Measurements from ENCODE around the gene IFI27L1.

IFI27L1 gene

GRCh38 chr14:94124582-94125377 is 43.7 kb downstream of the IFI27L1 start:
- Histone ChIP-seq H3K9me3 (ENCODE audit: control extremely low read depth in 1 of 5, control insufficient read depth in 4 of 5, insufficient read depth in 2 of 5, low read depth in 1 of 5, low read length in 4 of 5) (peaks cover 3 to 13% (median 4%) of the 10 kb centered on the region in 5 experiments), H3K4me1 (ENCODE audit: control extremely low read depth in 1 of 4, control insufficient read depth in 4 of 4, insufficient read depth in 4 of 4, low read length in 3 of 4) (peaks cover 0 to 9% (median 9%) of the 10 kb centered on the region in 4 experiments), H3K27ac (ENCODE audit: insufficient read depth in 1 of 2, low read depth in 1 of 2, low read length in 2 of 2, poor library complexity in 1 of 2, severe bottlenecking in 2 of 2) (no peak overlapping the region), H3K4me3 (ENCODE audit: control insufficient read depth in 1 of 7, extremely low read depth in 1 of 7, insufficient read depth in 4 of 7, low read depth in 2 of 7, low read length in 6 of 7) (no peak overlapping the region), H3K27me3 (replicated peaks in 2 of 5; ENCODE audit: control insufficient read depth in 4 of 5, insufficient read depth in 5 of 5, low read length in 4 of 5) (peaks cover 0 to 5% (median 0%) of the 10 kb centered on the region in 5 experiments), H3K36me3 (ENCODE audit: control insufficient read depth in 4 of 4, insufficient read depth in 4 of 4, low read length in 3 of 4) (peaks cover 0 to 2% (median 0%) of the 10 kb centered on the region in 4 experiments)
- CTCF ChIA-PET = interaction anchor here (1.4 to 2.7 kb wide), 2 partner anchors 9 to 12 kb away, joined by 6 to 10 read pairs; no protein-coding TSS in a partner anchor
- 100% methylated on average over 5 of the region's 9 CpGs for WGBS (ENCODE audit: insufficient coverage)
- no peak for DNase-seq
- POLR2A ChIA-PET = no interaction called here

GRCh38 chr14:94125659-94126418 is 44.7 kb downstream of the IFI27L1 start:
- ChIA-PET CTCF (interaction anchor here (1.4 to 2.7 kb wide), 2 partner anchors 10 to 11 kb away, joined by 6 to 10 read pairs; no protein-coding TSS in a partner anchor), POLR2A (no interaction called here)
- 92% methylated on average over 4 of the region's 6 CpGs for WGBS (ENCODE audit: insufficient coverage)
- DNase-seq = no peak
- H3K4me1 ChIP-seq (ENCODE audit: control extremely low read depth in 1 of 4, control insufficient read depth in 4 of 4, insufficient read depth in 4 of 4, low read length in 3 of 4) = peaks cover 0 to 16% (median 14%) of the 10 kb centered on the region in 4 experiments
- H3K36me3 ChIP-seq (ENCODE audit: control insufficient read depth in 4 of 4, insufficient read depth in 4 of 4, low read length in 3 of 4) = peaks cover 0 to 2% (median 0%) of the 10 kb centered on the region in 4 experiments
- no peak overlapping the region for H3K4me3 ChIP-seq (ENCODE audit: control insufficient read depth in 1 of 7, extremely low read depth in 1 of 7, insufficient read depth in 4 of 7, low read depth in 2 of 7, low read length in 6 of 7)
- peaks cover 0 to 3% (median 2%) of the 10 kb centered on the region in 5 experiments for H3K9me3 ChIP-seq (ENCODE audit: control extremely low read depth in 1 of 5, control insufficient read depth in 4 of 5, insufficient read depth in 2 of 5, low read depth in 1 of 5, low read length in 4 of 5)
- H3K27me3 ChIP-seq (replicated peaks in 2 of 5; ENCODE audit: control insufficient read depth in 4 of 5, insufficient read depth in 5 of 5, low read length in 4 of 5) = peaks cover 0 to 3% (median 0%) of the 10 kb centered on the region in 5 experiments
- no peak overlapping the region for H3K27ac ChIP-seq (ENCODE audit: insufficient read depth in 1 of 2, low read depth in 1 of 2, low read length in 2 of 2, poor library complexity in 1 of 2, severe bottlenecking in 2 of 2)

GRCh38 chr14:94126419-94126677 is 45.2 kb downstream of the IFI27L1 start:
- ChIA-PET CTCF (no interaction called here), POLR2A (no interaction called here)
- WGBS (ENCODE audit: insufficient coverage) = 89% methylated on average over 1 of the region's 1 CpG
- peaks cover 0 to 2% (median 0%) of the 10 kb centered on the region in 4 experiments for H3K36me3 ChIP-seq (ENCODE audit: control insufficient read depth in 4 of 4, insufficient read depth in 4 of 4, low read length in 3 of 4)
- H3K27me3 ChIP-seq (replicated peaks in 2 of 5; ENCODE audit: control insufficient read depth in 4 of 5, insufficient read depth in 5 of 5, low read length in 4 of 5) = peaks cover 0 to 6% (median 0%) of the 10 kb centered on the region in 5 experiments
- H3K27ac ChIP-seq (ENCODE audit: insufficient read depth in 1 of 2, low read depth in 1 of 2, low read length in 2 of 2, poor library complexity in 1 of 2, severe bottlenecking in 2 of 2) = no peak overlapping the region
- no peak overlapping the region for H3K4me3 ChIP-seq (ENCODE audit: control insufficient read depth in 1 of 7, extremely low read depth in 1 of 7, insufficient read depth in 4 of 7, low read depth in 2 of 7, low read length in 6 of 7)
- H3K4me1 ChIP-seq (ENCODE audit: control extremely low read depth in 1 of 4, control insufficient read depth in 4 of 4, insufficient read depth in 4 of 4, low read length in 3 of 4) = peaks cover 0 to 16% (median 14%) of the 10 kb centered on the region in 4 experiments
- peaks cover 0 to 3% (median 0%) of the 10 kb centered on the region in 5 experiments for H3K9me3 ChIP-seq (ENCODE audit: control extremely low read depth in 1 of 5, control insufficient read depth in 4 of 5, insufficient read depth in 2 of 5, low read depth in 1 of 5, low read length in 4 of 5)
- no peak for DNase-seq

GRCh38 chr14:94126800-94127199 is 45.7 kb downstream of the IFI27L1 start:
- POLR2A ChIA-PET = no interaction called here
- peaks cover 0 to 16% (median 14%) of the 10 kb centered on the region in 4 experiments for H3K4me1 ChIP-seq (ENCODE audit: control extremely low read depth in 1 of 4, control insufficient read depth in 4 of 4, insufficient read depth in 4 of 4, low read length in 3 of 4)
- peaks cover 0 to 3% (median 0%) of the 10 kb centered on the region in 5 experiments for H3K9me3 ChIP-seq (ENCODE audit: control extremely low read depth in 1 of 5, control insufficient read depth in 4 of 5, insufficient read depth in 2 of 5, low read depth in 1 of 5, low read length in 4 of 5)
- no peak overlapping the region for H3K27ac ChIP-seq (ENCODE audit: insufficient read depth in 1 of 2, low read depth in 1 of 2, low read length in 2 of 2, poor library complexity in 1 of 2, severe bottlenecking in 2 of 2)
- CTCF ChIA-PET = interaction anchor here (2.8 kb wide), 1 partner anchor 11 kb away, joined by 16 read pairs; no protein-coding TSS in a partner anchor
- no peak overlapping the region for H3K4me3 ChIP-seq (ENCODE audit: control insufficient read depth in 1 of 7, extremely low read depth in 1 of 7, insufficient read depth in 4 of 7, low read depth in 2 of 7, low read length in 6 of 7)
- DNase-seq = no peak
- WGBS (ENCODE audit: insufficient coverage) = 100% methylated on average over 5 of the region's 5 CpGs
- peaks cover 0 to 6% (median 0%) of the 10 kb centered on the region in 5 experiments for H3K27me3 ChIP-seq (replicated peaks in 2 of 5; ENCODE audit: control insufficient read depth in 4 of 5, insufficient read depth in 5 of 5, low read length in 4 of 5)
- peaks cover 0 to 2% (median 0%) of the 10 kb centered on the region in 4 experiments for H3K36me3 ChIP-seq (ENCODE audit: control insufficient read depth in 4 of 4, insufficient read depth in 4 of 4, low read length in 3 of 4)

- CTCF ChIA-PET = interaction anchor here (0.8 to 2.8 kb wide), 4 partner anchors 9 to 358 kb away, joined by 3 to 16 read pairs (median 4); no protein-coding TSS in a partner anchor
- 99% methylated on average over 6 of the region's 6 CpGs for WGBS (ENCODE audit: insufficient coverage)
- peaks cover 0 to 16% (median 14%) of the 10 kb centered on the region in 4 experiments for H3K4me1 ChIP-seq (ENCODE audit: control extremely low read depth in 1 of 4, control insufficient read depth in 4 of 4, insufficient read depth in 4 of 4, low read length in 3 of 4)
Observed at GRCh38 chr14:94127330-94127729, 46.2 kb downstream of the IFI27L1 start.

GRCh38 chr14:94128216-94128839 is 47.2 kb downstream of the IFI27L1 start:
- H3K27me3 ChIP-seq (replicated peaks in 2 of 5; ENCODE audit: control insufficient read depth in 4 of 5, insufficient read depth in 5 of 5, low read length in 4 of 5) = peaks cover 0 to 6% (median 0%) of the 10 kb centered on the region in 5 experiments
- 98% methylated on average over 14 of the region's 14 CpGs for WGBS (ENCODE audit: insufficient coverage)
- ChIA-PET CTCF (interaction anchor here (0.8 to 2.8 kb wide), 9 partner anchors 10 to 358 kb away, joined by 3 to 16 read pairs (median 4); no protein-coding TSS in a partner anchor), POLR2A (no interaction called here)
- peak overlapping the region in 1 of 7 experiments; percentile 82 for H3K4me3 ChIP-seq (ENCODE audit: control insufficient read depth in 1 of 7, extremely low read depth in 1 of 7, insufficient read depth in 4 of 7, low read depth in 2 of 7, low read length in 6 of 7)
- H3K36me3 ChIP-seq (ENCODE audit: control insufficient read depth in 4 of 4, insufficient read depth in 4 of 4, low read length in 3 of 4) = peaks cover 0 to 2% (median 0%) of the 10 kb centered on the region in 4 experiments
- DNase-seq = no peak
- no peak overlapping the region for H3K27ac ChIP-seq (ENCODE audit: insufficient read depth in 1 of 2, low read depth in 1 of 2, low read length in 2 of 2, poor library complexity in 1 of 2, severe bottlenecking in 2 of 2)
- no peaks in the 10 kb centered on the region for H3K9me3 ChIP-seq (ENCODE audit: control extremely low read depth in 1 of 5, control insufficient read depth in 4 of 5, insufficient read depth in 2 of 5, low read depth in 1 of 5, low read length in 4 of 5)
- H3K4me1 ChIP-seq (ENCODE audit: control extremely low read depth in 1 of 4, control insufficient read depth in 4 of 4, insufficient read depth in 4 of 4, low read length in 3 of 4) = peaks cover 0 to 16% (median 14%) of the 10 kb centered on the region in 4 experiments

More at GRCh38 chr14:94127330-94127729, 46.2 kb downstream of the IFI27L1 start:
- no peaks in the 10 kb centered on the region for H3K9me3 ChIP-seq (ENCODE audit: control extremely low read depth in 1 of 5, control insufficient read depth in 4 of 5, insufficient read depth in 2 of 5, low read depth in 1 of 5, low read length in 4 of 5)
- peaks cover 0 to 2% (median 0%) of the 10 kb centered on the region in 4 experiments for H3K36me3 ChIP-seq (ENCODE audit: control insufficient read depth in 4 of 4, insufficient read depth in 4 of 4, low read length in 3 of 4)
- DNase-seq = no peak
- POLR2A ChIA-PET = no interaction called here
- H3K27ac ChIP-seq (ENCODE audit: insufficient read depth in 1 of 2, low read depth in 1 of 2, low read length in 2 of 2, poor library complexity in 1 of 2, severe bottlenecking in 2 of 2) = no peak overlapping the region
- H3K4me3 ChIP-seq (ENCODE audit: control insufficient read depth in 1 of 7, extremely low read depth in 1 of 7, insufficient read depth in 4 of 7, low read depth in 2 of 7, low read length in 6 of 7) = no peak overlapping the region
- peaks cover 0 to 6% (median 0%) of the 10 kb centered on the region in 5 experiments for H3K27me3 ChIP-seq (replicated peaks in 2 of 5; ENCODE audit: control insufficient read depth in 4 of 5, insufficient read depth in 5 of 5, low read length in 4 of 5)

Data from common myeloid progenitor, CD34-positive (primary cell).